ENCODE data around the gene PALLD. TPM values are rescaled to one million over a fixed set of nuclear protein-coding genes. Genes with fewer than 3 reads are reported as not detected.

The PALLD gene
- total RNA-seq, 1 experiment from 2014 or later, result 18.3 TPM

DNA sequence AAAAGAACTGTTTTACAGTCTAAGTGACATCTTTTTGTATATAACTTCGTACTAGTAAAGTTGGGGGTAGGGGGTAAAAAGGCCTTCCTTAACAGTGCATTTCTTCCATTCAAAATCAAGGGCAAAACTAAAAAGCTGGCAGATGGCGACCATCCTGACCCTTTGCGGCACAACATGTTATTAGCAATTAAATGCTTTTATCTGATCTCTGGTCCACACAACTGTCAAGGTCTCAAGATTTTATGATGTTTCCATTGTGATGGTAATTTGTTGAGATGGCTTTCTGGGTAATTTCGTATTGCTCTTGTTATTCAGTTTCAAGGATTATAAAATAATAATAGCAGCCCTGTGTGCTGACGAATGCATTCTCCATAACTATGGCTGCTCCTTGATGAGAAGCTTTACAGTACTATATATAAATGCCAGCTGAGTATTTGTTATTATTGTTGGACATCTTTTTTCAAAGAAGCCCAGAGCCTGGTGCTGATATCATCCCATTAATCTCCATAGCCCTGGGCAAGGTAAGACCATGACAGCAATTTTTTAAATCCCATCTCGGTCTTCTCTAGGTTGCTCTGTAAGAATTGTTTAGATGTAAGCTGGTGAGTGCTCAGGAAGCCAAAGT, 423.7 kb downstream of the PALLD start:
- H3K4me1 Mint-ChIP-seq, result peaks cover 33 to 50% of the 10 kb centered on the region in 2 experiments
- no peaks in the 10 kb centered on the region for H3K9me3 Mint-ChIP-seq
- WGBS (ENCODE audit: extremely low coverage, insufficient read length, low lambda C conversion rate), result no CpG with 5 or more reads among the region's 6 CpGs
- no peaks in the 10 kb centered on the region for H3K27me3 ChIP-seq (ENCODE audit: insufficient read depth, low read length)
- H2BK15ac ChIP-seq (ENCODE audit: low read depth, low read length), result no peak overlapping the region
- H3K4ac ChIP-seq (ENCODE audit: low read depth, low read length), result no peak overlapping the region
- no peaks in the 10 kb centered on the region for H3K79me1 ChIP-seq (ENCODE audit: insufficient read depth, low read depth, low read length, poor library complexity, severe bottlenecking)
- H3K9ac ChIP-seq (ENCODE audit: extremely low read depth, insufficient read length, low read length), result no peak overlapping the region
- no peak overlapping the region for H2AK5ac ChIP-seq (ENCODE audit: insufficient read length, low read length)
- H4K8ac ChIP-seq (replicated peaks; ENCODE audit: insufficient read length, low read depth, low read length), result no peak overlapping the region
- no peak overlapping the region for H3K23ac ChIP-seq (ENCODE audit: insufficient read length, low read depth, low read length)
- H4K5ac ChIP-seq (ENCODE audit: insufficient read length, low read depth, low read length), result no peak overlapping the region
- no peak overlapping the region for H4K91ac ChIP-seq (ENCODE audit: insufficient read length, low read depth, low read length)
- no peak overlapping the region for H2BK12ac ChIP-seq (ENCODE audit: insufficient read length, low read depth, low read length)
- no peaks in the 10 kb centered on the region for H4K20me1 ChIP-seq (ENCODE audit: control insufficient read depth, insufficient read depth, insufficient read length)
- H3K27ac Mint-ChIP-seq, result peak overlapping the region; percentile 39 to 93 (median 77); a peak in 6 of 7 replicates
- no peak overlapping the region for H2BK20ac ChIP-seq (ENCODE audit: low read depth, low read length, poor library complexity, severe bottlenecking)
- H3K9me3 ChIP-seq (ENCODE audit: control insufficient read depth, low read depth, low read length), result no peaks in the 10 kb centered on the region
- no peak overlapping the region for H3K4me2 ChIP-seq (ENCODE audit: insufficient read depth, insufficient read length, low read length)
- H3K4me1 ChIP-seq (ENCODE audit: insufficient read depth, low read length), result peaks cover 8% of the 10 kb centered on the region
- H2AFZ ChIP-seq (ENCODE audit: low read length), result no peak overlapping the region
- no peak overlapping the region for H2BK5ac ChIP-seq (ENCODE audit: insufficient read length, low read length)
- no peak overlapping the region for H3K56ac ChIP-seq (ENCODE audit: insufficient read length, low read depth, low read length)
- TF ChIP-seq, protein P1, sequence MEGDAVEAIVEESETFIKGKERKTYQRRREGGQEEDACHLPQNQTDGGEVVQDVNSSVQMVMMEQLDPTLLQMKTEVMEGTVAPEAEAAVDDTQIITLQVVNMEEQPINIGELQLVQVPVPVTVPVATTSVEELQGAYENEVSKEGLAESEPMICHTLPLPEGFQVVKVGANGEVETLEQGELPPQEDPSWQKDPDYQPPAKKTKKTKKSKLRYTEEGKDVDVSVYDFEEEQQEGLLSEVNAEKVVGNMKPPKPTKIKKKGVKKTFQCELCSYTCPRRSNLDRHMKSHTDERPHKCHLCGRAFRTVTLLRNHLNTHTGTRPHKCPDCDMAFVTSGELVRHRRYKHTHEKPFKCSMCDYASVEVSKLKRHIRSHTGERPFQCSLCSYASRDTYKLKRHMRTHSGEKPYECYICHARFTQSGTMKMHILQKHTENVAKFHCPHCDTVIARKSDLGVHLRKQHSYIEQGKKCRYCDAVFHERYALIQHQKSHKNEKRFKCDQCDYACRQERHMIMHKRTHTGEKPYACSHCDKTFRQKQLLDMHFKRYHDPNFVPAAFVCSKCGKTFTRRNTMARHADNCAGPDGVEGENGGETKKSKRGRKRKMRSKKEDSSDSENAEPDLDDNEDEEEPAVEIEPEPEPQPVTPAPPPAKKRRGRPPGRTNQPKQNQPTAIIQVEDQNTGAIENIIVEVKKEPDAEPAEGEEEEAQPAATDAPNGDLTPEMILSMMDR (conservative IDR thresholded peaks at IDR 0.05), result no peak
- H3K14ac ChIP-seq (ENCODE audit: insufficient read depth, low read length), result no peak overlapping the region
- H3K23me2 ChIP-seq (ENCODE audit: insufficient read length, low read depth, low read length, poor library complexity, severe bottlenecking), result no peaks in the 10 kb centered on the region
- H3K4me3 Mint-ChIP-seq, result no peak overlapping the region
- H3T11ph ChIP-seq (ENCODE audit: low read length), result no peak overlapping the region
- no peak overlapping the region for H2BK120ac ChIP-seq (ENCODE audit: low read depth, low read length, poor library complexity, severe bottlenecking)
- no peak for DNase-seq
- no peaks in the 10 kb centered on the region for H3K27me3 Mint-ChIP-seq (ENCODE audit: low read depth)
- no peak overlapping the region for H3K27ac ChIP-seq (ENCODE audit: insufficient read length, low read depth, low read length)
- no peaks in the 10 kb centered on the region for H3K79me2 ChIP-seq (ENCODE audit: insufficient read depth, low read length)
- peaks cover 0 to 22% (median 14%) of the 10 kb centered on the region in 3 experiments; a peak in 5 of 7 replicates for H3K36me3 Mint-ChIP-seq (ENCODE audit: insufficient read depth in 1 of 3, low read depth in 3 of 3)
- no peak overlapping the region for H3K18ac ChIP-seq (ENCODE audit: insufficient read length, low read depth, low read length)

Data from H9 (cell line).